Natural killer cell (primary cell): ENCODE data around the gene PAK2. TPM values are rescaled to one million over a fixed set of nuclear protein-coding genes. Genes with fewer than 3 reads are reported as not detected.
"Not testable (repeated sequence)": the region's sequence is repeated elsewhere in the genome, so short reads cannot be mapped to it uniquely, and the experiment has no call there.

Source experiments
- ATAC-seq, 3 donors: fragments of 150-1000 bp in 2 of 3; fragments of 200-7000 bp in 1 of 3; cut with Tn5 transposase; 1 replicate in 1 of 3; 2 replicates in 2 of 3; pipeline ENCODE4 v1.10.0; 2021; ENCODE audit warnings: mild to moderate bottlenecking in 2 of 3, moderate library complexity in 2 of 3
- DNase-seq, 2 donors: peaks; one replicate each; pipeline versions ENCODE4 v3.0.0 to v3.0.0-alpha.2; 2013 to 2021; ENCODE audit warnings: mixed read lengths in 1 of 2
- H3K27ac ChIP-seq: one replicate; pipeline ENCODE4 v1.5.1; 2013; ENCODE audit warnings: mild to moderate bottlenecking, low read length
- H3K27me3 ChIP-seq: one replicate; pipeline ENCODE4 v1.6.1; 2013; ENCODE audit warnings: low read length; ENCODE audit not compliant: control insufficient read depth, insufficient read depth
- H3K36me3 ChIP-seq: one replicate; pipeline ENCODE4 v1.6.1; 2013; ENCODE audit warnings: low read length; ENCODE audit not compliant: control insufficient read depth, insufficient read depth
- H3K4me1 ChIP-seq: one replicate; pipeline ENCODE4 v1.6.1; 2013; ENCODE audit warnings: low read length; ENCODE audit not compliant: control insufficient read depth, insufficient read depth
- H3K4me3 ChIP-seq: one replicate; pipeline ENCODE4 v1.5.1; 2013; ENCODE audit warnings: low read length
- H3K9me3 ChIP-seq: one replicate; pipeline ENCODE4 v1.6.1; 2013; ENCODE audit warnings: low read length; ENCODE audit not compliant: control insufficient read depth, insufficient read depth
- H3K27ac Mint-ChIP-seq, 2 donors: one replicate each; pipeline ENCODE4 v1.8.0; 2022; ENCODE audit warnings: mild to moderate bottlenecking in 2 of 2, mixed read lengths in 2 of 2, moderate library complexity in 1 of 2
- H3K27me3 Mint-ChIP-seq, 2 donors: one replicate each; pipeline ENCODE4 v1.8.0; 2022; ENCODE audit warnings: low read depth in 2 of 2, mixed read lengths in 2 of 2
- H3K36me3 Mint-ChIP-seq: one replicate; pipeline ENCODE4 v1.8.0; 2022; ENCODE audit warnings: mixed read lengths
- H3K4me1 Mint-ChIP-seq, 2 donors: one replicate each; pipeline ENCODE4 v1.8.0; 2022; ENCODE audit warnings: mixed read lengths in 2 of 2
- H3K4me3 Mint-ChIP-seq: one replicate; pipeline ENCODE4 v1.8.0; 2022; ENCODE audit warnings: mild to moderate bottlenecking, moderate library complexity, mixed read lengths
- H3K9me3 Mint-ChIP-seq, 2 donors: one replicate each; pipeline ENCODE4 v1.8.0; 2022; ENCODE audit warnings: mixed read lengths in 2 of 2
- WGBS: methylation state at CpG from one replicate; pipeline ENCODE4 v1.1.7; 2013; ENCODE audit warnings: missing lambda C conversion rate; ENCODE audit not compliant: insufficient coverage; 5-methylcytosine and 5-hydroxymethylcytosine counted together
- intact Hi-C: fragments of 100-400 bp; cut with micrococcal nuclease; formaldehyde crosslinking; loops from one replicate; pipeline ENCODE4 v1.14.2; 2022
- total RNA-seq, 4 donors: library from RNA; stranded (reverse); fragments of 120-200 nt in 1 of 4; gene quantifications; one replicate each; pipeline versions ENCODE4 v1.2.3 to v1.2.4, GENCODE V29; 2013 to 2022
- TF ChIP-seq, protein P1 (sequence below): fragments of 200-600 bp; IDR thresholded peaks from one replicate; pipeline ENCODE4 v1.8.0; 2022; ENCODE audit warnings: antibody characterized with exemption

PAK2 gene
- total RNA-seq, 3 donors from 2014 or later (not counting 1 experiment from before 2014, with no cell fraction given), result 64.5 to 68.6 (median 66.4) TPM

DNA sequence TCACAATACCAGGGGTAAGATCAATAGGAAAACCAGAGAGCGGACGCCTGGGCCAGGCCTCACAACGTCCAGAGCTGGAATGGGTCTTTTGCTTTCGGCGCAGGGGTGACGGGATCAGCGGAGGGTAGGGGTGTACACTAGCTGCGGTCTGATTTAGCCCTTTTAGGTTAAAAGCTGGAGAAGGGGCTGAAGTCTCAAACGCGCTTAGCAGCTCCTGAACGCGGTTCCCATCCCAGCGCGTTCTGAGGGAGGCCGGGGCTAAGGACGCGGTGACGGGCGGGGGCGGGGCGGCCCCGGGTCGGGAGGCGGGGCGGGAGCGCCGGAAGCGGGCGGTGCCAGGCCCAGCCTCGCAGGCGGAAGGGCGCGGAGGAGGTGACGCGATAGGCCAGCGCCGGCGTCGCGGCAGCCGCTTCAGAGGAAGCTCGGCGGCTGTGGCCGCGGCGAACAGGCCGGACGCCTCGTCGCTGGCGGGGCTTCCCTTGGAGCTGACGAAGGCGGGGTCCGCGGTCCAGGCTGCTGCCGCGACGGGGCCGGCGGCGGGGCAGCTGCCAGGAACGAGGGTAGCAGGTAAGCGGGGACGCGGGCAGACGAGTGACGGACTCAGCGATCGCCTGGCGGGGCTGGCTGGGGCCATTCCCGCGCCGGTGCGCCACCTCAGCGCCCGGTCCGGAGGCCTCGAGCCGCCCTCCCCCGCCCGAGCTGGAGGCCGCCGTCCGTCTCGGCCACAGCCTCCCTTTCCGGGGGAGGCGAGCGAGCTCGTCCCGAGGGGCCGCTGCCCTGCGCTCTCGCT lies 128.0 kb downstream of the PAK2 start, which contains the start of gene SENP5:
SENP5 (plus strand) TSS at position 414 of the 790 bp plus-strand sequence. CDS start 17,262 bp downstream, outside the sequence.
- Histone ChIP-seq H3K36me3 (peaks cover 2% of the 10 kb centered on the region), H3K27me3 (no peaks in the 10 kb centered on the region), H3K9me3 (no peaks in the 10 kb centered on the region), H3K27ac (peak within 1 kb of the TSS; percentile 90), H3K4me1 (peaks cover 21% of the 10 kb centered on the region), H3K4me3 (peak within 1 kb of the TSS; percentile 88)
- Mint-ChIP-seq H3K4me3 (peak within 1 kb of the TSS; percentile 94), H3K36me3 (no peaks in the 10 kb centered on the region), H3K4me1 (peaks cover 11 to 14% of the 10 kb centered on the region in 2 donors), H3K27me3 (no peaks in the 10 kb centered on the region), H3K27ac (peak within 1 kb of the TSS; percentile 93 to 94), H3K9me3 (no peaks in the 10 kb centered on the region)
- intact Hi-C loops, result loop anchor here (1.0 to 5.0 kb wide), 2 partner anchors 75 to 300 kb away; partner anchors contain the start of genes FBXO45, NCBP2 and WDR53
- DNase-seq, result peak; percentile 88 to 95
- under 1% methylated on average over 93 of the region's 93 CpGs for WGBS
- ATAC-seq, result peak; percentile 94 to 98 (median 96)
- TF ChIP-seq, protein P1, sequence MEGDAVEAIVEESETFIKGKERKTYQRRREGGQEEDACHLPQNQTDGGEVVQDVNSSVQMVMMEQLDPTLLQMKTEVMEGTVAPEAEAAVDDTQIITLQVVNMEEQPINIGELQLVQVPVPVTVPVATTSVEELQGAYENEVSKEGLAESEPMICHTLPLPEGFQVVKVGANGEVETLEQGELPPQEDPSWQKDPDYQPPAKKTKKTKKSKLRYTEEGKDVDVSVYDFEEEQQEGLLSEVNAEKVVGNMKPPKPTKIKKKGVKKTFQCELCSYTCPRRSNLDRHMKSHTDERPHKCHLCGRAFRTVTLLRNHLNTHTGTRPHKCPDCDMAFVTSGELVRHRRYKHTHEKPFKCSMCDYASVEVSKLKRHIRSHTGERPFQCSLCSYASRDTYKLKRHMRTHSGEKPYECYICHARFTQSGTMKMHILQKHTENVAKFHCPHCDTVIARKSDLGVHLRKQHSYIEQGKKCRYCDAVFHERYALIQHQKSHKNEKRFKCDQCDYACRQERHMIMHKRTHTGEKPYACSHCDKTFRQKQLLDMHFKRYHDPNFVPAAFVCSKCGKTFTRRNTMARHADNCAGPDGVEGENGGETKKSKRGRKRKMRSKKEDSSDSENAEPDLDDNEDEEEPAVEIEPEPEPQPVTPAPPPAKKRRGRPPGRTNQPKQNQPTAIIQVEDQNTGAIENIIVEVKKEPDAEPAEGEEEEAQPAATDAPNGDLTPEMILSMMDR, result no peak

DNA sequence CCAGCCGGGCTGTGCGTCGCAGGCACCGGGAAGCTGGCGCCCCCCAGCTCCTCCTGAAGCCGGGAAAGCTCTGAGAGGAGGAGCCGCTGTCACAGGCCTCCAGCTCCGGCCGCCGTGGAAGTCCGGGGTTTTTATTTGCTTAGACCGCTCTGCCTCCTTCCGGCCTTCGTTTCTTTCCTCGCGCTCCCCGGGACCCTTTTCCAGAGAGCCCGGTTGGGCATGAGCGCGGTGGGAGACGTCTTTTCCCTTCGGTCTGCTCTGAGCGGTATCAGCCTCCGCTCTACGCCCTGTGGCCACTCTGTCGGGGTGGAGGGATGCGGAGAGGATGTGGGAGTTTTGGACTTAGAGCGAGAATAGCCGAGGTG lies 128.6 kb downstream of the PAK2 start:
- TF ChIP-seq, protein P1, result no peak
- intact Hi-C loops, result loop anchor here (5.0 kb wide), 1 partner anchor 301 kb away; the partner anchor contains the start of genes FBXO45 and WDR53
- no peaks in the 10 kb centered on the region for H3K27me3 Mint-ChIP-seq
- H3K36me3 ChIP-seq, result peaks cover 2% of the 10 kb centered on the region
- H3K9me3 ChIP-seq, result no peaks in the 10 kb centered on the region
- H3K27me3 ChIP-seq, result no peaks in the 10 kb centered on the region
- DNase-seq, result peak in 1 of 2 donors; percentile 37
- WGBS, result under 1% methylated on average over 26 of the region's 29 CpGs
- H3K36me3 Mint-ChIP-seq, result no peaks in the 10 kb centered on the region
- peak overlapping the region; percentile 93 to 94 for H3K27ac Mint-ChIP-seq
- H3K4me1 ChIP-seq, result peaks cover 21% of the 10 kb centered on the region
- peak overlapping the region; percentile 88 for H3K4me3 ChIP-seq
- peak overlapping the region; percentile 90 for H3K27ac ChIP-seq
- peak; percentile 4 to 19 (median 4) for ATAC-seq
- no peaks in the 10 kb centered on the region for H3K9me3 Mint-ChIP-seq
- peak overlapping the region; percentile 94 for H3K4me3 Mint-ChIP-seq
- H3K4me1 Mint-ChIP-seq, result peaks cover 11 to 14% of the 10 kb centered on the region in 2 donors

DNA sequence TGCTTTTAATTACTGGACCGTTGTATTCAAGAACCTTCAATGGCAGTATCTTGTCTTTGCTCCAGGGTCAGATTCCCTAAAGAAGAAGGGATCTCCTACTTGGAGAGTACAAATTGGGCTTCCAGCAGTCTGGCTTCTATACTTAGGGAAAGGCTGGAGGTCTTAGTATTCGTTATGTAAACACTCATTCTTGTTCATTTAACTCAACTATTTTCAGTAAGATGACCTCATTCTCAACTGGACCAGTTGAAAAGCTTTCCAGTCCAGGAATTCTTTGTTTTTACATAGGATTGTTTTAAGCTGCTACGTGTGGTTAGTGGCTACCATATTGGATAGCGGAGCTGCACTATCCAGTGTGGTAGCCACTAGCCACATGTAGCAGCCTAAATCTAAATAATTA lies 132.7 kb downstream of the PAK2 start:
- TF ChIP-seq, protein P1, result no peak
- H3K4me1 Mint-ChIP-seq, result peaks cover 25 to 28% of the 10 kb centered on the region in 2 donors
- H3K9me3 Mint-ChIP-seq, result no peaks in the 10 kb centered on the region
- no peak for ATAC-seq
- Histone ChIP-seq H3K27ac (no peak overlapping the region), H3K4me1 (peaks cover 17% of the 10 kb centered on the region), H3K9me3 (no peaks in the 10 kb centered on the region), H3K36me3 (peaks cover 2% of the 10 kb centered on the region), H3K27me3 (no peaks in the 10 kb centered on the region), H3K4me3 (no peak overlapping the region)
- intact Hi-C loops, result no loop called here
- no peak overlapping the region for H3K27ac Mint-ChIP-seq
- no peak overlapping the region for H3K4me3 Mint-ChIP-seq
- no peaks in the 10 kb centered on the region for H3K36me3 Mint-ChIP-seq
- no peaks in the 10 kb centered on the region for H3K27me3 Mint-ChIP-seq
- no peak for DNase-seq
- WGBS, result 93% methylated on average over 4 of the region's 4 CpGs

DNA sequence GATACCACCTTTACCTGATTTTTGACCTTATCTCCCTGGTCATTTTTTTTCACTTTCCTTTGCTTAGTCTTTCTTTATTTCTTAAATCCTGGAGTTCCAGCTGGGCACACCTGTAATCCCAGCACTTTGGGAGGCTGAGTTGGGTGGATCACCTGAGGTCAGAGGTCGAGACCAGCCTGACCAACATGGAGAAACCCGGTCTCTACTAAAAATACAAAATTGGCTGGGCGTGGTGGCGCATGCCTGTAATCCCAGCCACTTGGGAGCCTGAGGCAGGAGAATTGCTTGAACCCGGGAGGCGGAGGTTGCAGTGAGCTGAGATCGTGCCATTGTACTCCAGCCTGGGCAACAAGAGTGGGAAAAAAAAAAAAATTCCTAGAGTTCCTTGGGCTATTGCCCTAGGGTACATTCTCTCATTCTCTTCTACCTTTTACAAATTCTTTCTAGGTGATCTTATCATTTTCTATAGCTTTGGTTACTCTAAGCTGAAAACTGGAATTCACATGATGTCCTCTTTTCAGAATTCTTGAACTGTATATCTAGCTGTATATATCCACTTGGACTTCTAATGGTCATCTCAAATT lies 134.9 kb downstream of the PAK2 start:
- DNase-seq, intact Hi-C loops, H3K36me3 ChIP-seq, H3K4me3 Mint-ChIP-seq, H3K9me3 ChIP-seq, H3K27ac ChIP-seq, H3K27me3 ChIP-seq, H3K27me3 Mint-ChIP-seq, H3K4me3 ChIP-seq, H3K4me1 ChIP-seq, ATAC-seq, H3K9me3 Mint-ChIP-seq, H3K36me3 Mint-ChIP-seq: not testable (repeated sequence)
- 97% methylated on average over 7 of the region's 7 CpGs for WGBS
- Mint-ChIP-seq H3K27ac (peak overlapping the region in 1 of 2 donors; percentile 23), H3K4me1 (peaks cover 37 to 42% of the 10 kb centered on the region in 2 donors)
